Uterus (tissue), 4 donors: ENCODE results near the gene TGFA. TPM values are rescaled to one million over a fixed set of nuclear protein-coding genes. Genes with fewer than 3 reads are reported as not detected.

ENCODE experiments used
- DNase-seq, 2 donors: peaks; one replicate each; pipeline ENCODE4 v3.0.0-alpha.2; 2019 to 2020
- H3K27ac ChIP-seq, 2 donors: fragments of 200-600 bp; sonication (generic); 1 replicate in 1 of 2; 2 replicates in 1 of 2; pipeline ENCODE4 v1.5.1; 2016 to 2018
- H3K27me3 ChIP-seq, 2 donors: fragments of 200-600 bp; sonication (generic); one replicate each; pipeline ENCODE4 v1.5.1; 2018 to 2019; ENCODE audit warnings: control low read depth in 1 of 2
- H3K36me3 ChIP-seq, 2 donors: fragments of 200-600 bp; sonication (generic); one replicate each; pipeline ENCODE4 v1.5.1; 2019; ENCODE audit warnings: control low read depth in 1 of 2
- H3K4me1 ChIP-seq, 2 donors: fragments of 200-600 bp; sonication (generic); one replicate each; pipeline ENCODE4 v1.5.1; 2018 to 2019; ENCODE audit warnings: control low read depth in 1 of 2
- H3K4me3 ChIP-seq, 2 donors: fragments of 200-600 bp; sonication (generic); 1 replicate in 1 of 2; 2 replicates in 1 of 2; pipeline ENCODE4 v1.5.1; 2018 to 2019; ENCODE audit warnings: mild to moderate bottlenecking in 1 of 2
- H3K9me3 ChIP-seq, 2 donors: fragments of 200-600 bp; sonication (generic); one replicate each; pipeline ENCODE4 v1.5.1; 2019; ENCODE audit warnings: control low read depth in 1 of 2
- POLR2A ChIP-seq, 2 donors: fragments of 450-650 bp; IDR thresholded peaks; one replicate each; pipeline ENCODE4 v1.6.1; 2016; ENCODE audit warnings: antibody characterized with exemption in 2 of 2, mild to moderate bottlenecking in 1 of 2, moderate library complexity in 1 of 2
- intact Hi-C: fragments of 100-400 bp; cut with DNase I; formaldehyde crosslinking; loops from one replicate; pipeline ENCODE4 v1.15.1; 2023; ENCODE audit warnings: low total_unique reads
- total RNA-seq, 4 donors: library from RNA; depleted of rRNA in 3 of 4; stranded (reverse); fragments of >200 nt in 3 of 4; gene quantifications; one replicate each; pipeline versions ENCODE4 v1.1.0 to v1.2.4, GENCODE V29; 2014 to 2023
- TF ChIP-seq, protein P1 (sequence below), 4 experiments: fragments of 200-600 bp in 2 of 4; fragments of 450-650 bp in 2 of 4; sonication (generic) in 2 of 4; IDR thresholded peaks; one replicate each; pipeline ENCODE4 v1.5.1; 2016 to 2019; ENCODE audit warnings: antibody characterized with exemption in 4 of 4, mild to moderate bottlenecking in 2 of 4, moderate library complexity in 1 of 4
- donor health status: DM: yes; HTN: yes; CAD: no.

TGFA gene
- total RNA-seq, 4 donors from 2014 or later: 1.5 to 3.7 (median 1.6) TPM; not detected in 1

DNA sequence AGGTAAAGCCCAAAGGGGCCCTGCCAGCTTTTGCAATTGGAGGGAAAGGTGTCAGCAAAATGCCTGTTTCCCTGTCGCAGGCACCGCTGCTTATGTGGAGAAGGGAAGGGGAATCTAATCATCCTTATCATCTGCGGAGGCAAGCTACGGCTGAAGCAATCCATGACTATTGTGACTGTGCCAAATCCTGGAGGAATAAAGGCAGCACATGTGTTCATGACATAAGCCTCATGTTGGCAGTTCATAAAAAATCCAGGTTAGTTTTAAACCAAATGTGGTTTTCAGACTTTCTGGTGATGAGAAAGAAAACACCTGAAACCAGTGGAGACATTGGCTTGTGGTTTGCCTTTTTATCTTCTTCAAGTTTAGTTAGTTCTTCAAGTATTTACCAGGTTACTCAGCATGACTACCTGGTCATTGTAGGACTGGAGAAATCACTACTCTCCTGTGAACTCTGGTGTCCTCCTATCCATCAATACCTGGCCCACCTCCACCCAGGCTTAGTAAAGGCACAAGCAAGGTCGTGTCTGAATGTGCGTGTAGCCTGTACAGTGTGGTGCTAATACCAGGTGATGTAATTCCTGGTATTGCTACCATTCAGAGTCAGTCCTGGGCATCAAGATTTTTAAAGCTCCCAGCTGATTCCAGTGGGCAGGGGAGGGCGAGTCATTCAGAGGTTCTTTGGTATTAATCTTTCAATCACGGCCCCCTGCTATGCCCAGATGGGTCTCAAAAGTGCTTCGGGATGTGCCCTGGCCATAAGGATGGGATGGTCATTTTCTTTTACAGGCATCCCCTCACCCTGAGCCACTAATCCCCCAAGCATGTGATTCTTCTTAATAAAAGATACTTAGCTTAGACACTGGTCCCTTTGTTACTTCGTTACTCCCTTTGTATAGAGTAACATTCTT lies 96.8 kb downstream of the TGFA start:
- Histone ChIP-seq H3K4me1 (no peaks in the 10 kb centered on the region), H3K27me3 (no peaks in the 10 kb centered on the region), H3K27ac (no peak overlapping the region), H3K9me3 (no peaks in the 10 kb centered on the region), H3K4me3 (no peak overlapping the region), H3K36me3 (no peaks in the 10 kb centered on the region)
- no peak for TF ChIP-seq POLR2A (IDR thresholded peaks at IDR 0.05)
- TF ChIP-seq, protein P1, sequence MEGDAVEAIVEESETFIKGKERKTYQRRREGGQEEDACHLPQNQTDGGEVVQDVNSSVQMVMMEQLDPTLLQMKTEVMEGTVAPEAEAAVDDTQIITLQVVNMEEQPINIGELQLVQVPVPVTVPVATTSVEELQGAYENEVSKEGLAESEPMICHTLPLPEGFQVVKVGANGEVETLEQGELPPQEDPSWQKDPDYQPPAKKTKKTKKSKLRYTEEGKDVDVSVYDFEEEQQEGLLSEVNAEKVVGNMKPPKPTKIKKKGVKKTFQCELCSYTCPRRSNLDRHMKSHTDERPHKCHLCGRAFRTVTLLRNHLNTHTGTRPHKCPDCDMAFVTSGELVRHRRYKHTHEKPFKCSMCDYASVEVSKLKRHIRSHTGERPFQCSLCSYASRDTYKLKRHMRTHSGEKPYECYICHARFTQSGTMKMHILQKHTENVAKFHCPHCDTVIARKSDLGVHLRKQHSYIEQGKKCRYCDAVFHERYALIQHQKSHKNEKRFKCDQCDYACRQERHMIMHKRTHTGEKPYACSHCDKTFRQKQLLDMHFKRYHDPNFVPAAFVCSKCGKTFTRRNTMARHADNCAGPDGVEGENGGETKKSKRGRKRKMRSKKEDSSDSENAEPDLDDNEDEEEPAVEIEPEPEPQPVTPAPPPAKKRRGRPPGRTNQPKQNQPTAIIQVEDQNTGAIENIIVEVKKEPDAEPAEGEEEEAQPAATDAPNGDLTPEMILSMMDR (IDR thresholded peaks at IDR 0.05): no peak
- intact Hi-C loops: no loop called here
- no peak for DNase-seq

- TF ChIP-seq, protein P1 (IDR thresholded peaks at IDR 0.05): no peak
- no peak for TF ChIP-seq POLR2A (IDR thresholded peaks at IDR 0.05)
- intact Hi-C loops: no loop called here
- DNase-seq: no peak
- H3K9me3 ChIP-seq: no peaks in the 10 kb centered on the region
- H3K36me3 ChIP-seq: no peaks in the 10 kb centered on the region
- H3K27ac ChIP-seq: no peak overlapping the region
- no peaks in the 10 kb centered on the region for H3K27me3 ChIP-seq
- H3K4me1 ChIP-seq: no peaks in the 10 kb centered on the region
- H3K4me3 ChIP-seq: no peak overlapping the region
Measured at GRCh38 chr2:70454936-70455544, 98.6 kb downstream of the TGFA start.

DNA sequence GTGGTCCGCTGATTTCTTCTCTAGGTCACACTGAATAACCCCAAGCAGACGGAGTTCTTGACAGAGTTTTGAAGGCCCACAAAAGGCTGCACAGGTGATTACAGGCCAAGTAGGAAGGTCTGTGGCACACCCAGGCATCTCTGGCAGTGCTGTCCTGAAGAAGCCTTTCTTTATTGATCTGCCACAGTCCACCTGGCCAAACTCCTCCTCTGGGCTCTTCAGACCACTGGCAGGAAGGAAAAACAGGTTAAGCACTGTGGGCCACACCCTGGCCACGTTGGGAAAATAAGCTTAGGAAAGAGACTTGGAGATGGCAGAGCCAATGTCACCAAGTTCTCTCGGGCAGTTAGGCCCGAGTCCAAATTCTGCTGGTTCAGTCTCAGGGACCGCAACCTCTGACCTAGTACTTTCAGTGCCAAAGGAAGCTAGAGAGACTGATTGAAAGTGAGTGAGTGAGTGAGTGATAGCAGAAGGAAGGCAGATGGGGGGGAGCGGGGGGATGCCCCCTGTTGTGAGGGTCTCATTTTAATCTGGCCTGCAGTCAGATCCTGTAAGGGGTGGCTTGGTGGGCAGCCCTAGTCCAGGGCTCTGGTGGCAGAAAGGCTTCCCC lies 102.9 kb downstream of the TGFA start:
- no peak for DNase-seq
- H3K4me1 ChIP-seq: no peaks in the 10 kb centered on the region
- intact Hi-C loops: no loop called here
- H3K27ac ChIP-seq: no peak overlapping the region
- no peak for TF ChIP-seq POLR2A (IDR thresholded peaks at IDR 0.05)
- TF ChIP-seq, protein P1 (IDR thresholded peaks at IDR 0.05): no peak
- H3K4me3 ChIP-seq: no peak overlapping the region
- H3K36me3 ChIP-seq: no peaks in the 10 kb centered on the region
- no peaks in the 10 kb centered on the region for H3K9me3 ChIP-seq
- no peaks in the 10 kb centered on the region for H3K27me3 ChIP-seq

- Histone ChIP-seq H3K4me3 (no peak overlapping the region), H3K9me3 (no peaks in the 10 kb centered on the region), H3K27me3 (no peaks in the 10 kb centered on the region), H3K27ac (no peak overlapping the region), H3K36me3 (no peaks in the 10 kb centered on the region), H3K4me1 (no peaks in the 10 kb centered on the region)
- intact Hi-C loops: no loop called here
- TF ChIP-seq, protein P1 (IDR thresholded peaks at IDR 0.05): no peak
- TF ChIP-seq POLR2A (IDR thresholded peaks at IDR 0.05): no peak
- no peak for DNase-seq
Measured at GRCh38 chr2:70448041-70448440, 105.6 kb downstream of the TGFA start.

DNA sequence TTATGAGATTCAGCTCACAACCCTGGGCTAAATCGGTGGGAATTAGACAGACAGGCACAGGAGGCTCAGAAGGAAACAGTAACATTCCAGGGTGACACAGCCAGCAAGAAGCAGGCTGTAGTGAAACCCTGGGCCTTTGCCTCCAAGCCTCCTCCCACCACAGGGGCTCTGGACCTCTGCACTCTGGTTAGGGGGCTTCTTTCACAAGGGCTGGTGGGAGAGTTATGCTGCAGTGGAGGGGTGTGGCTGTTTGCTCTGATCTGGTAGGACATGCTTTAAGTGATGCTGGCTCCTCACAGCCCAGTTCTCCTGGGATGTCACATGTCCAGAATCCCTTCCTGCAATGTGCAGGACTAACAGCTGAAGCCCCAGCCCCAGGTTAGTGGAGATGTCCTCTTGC lies 109.9 kb downstream of the TGFA start:
- DNase-seq: no peak
- no peak overlapping the region for H3K27ac ChIP-seq
- no peaks in the 10 kb centered on the region for H3K27me3 ChIP-seq
- no peaks in the 10 kb centered on the region for H3K9me3 ChIP-seq
- no peaks in the 10 kb centered on the region for H3K36me3 ChIP-seq
- intact Hi-C loops: no loop called here
- no peak overlapping the region for H3K4me3 ChIP-seq
- TF ChIP-seq, protein P1 (IDR thresholded peaks at IDR 0.05): no peak
- no peak for TF ChIP-seq POLR2A (IDR thresholded peaks at IDR 0.05)
- H3K4me1 ChIP-seq: no peaks in the 10 kb centered on the region
